RWPE2 (cell line): Measurements from ENCODE around the gene UBXN11.
A peak's percentile ranks its signal among the peaks of the same experiment; 100 is the strongest.

Source experiments
- ATAC-seq: fragments of 200-7000 bp; cut with Tn5 transposase; 3 replicates; pipeline ENCODE4 v1.9.1; 2021; ENCODE audit warnings: low read depth
- DNase-seq: peaks from one replicate; pipeline ENCODE4 v3.0.0-alpha.2; 2020; ENCODE audit warnings: low spot score
- H3K27ac ChIP-seq: fragments of 450-650 bp; 2 replicates; pipeline ENCODE4 v1.5.1; 2017; ENCODE audit warnings: mild to moderate bottlenecking; ENCODE audit not compliant: poor library complexity, severe bottlenecking
- H3K27me3 ChIP-seq: fragments of 250-450 bp; sonication (Bioruptor Pico); 2 replicates; pipeline ENCODE4 v1.5.1; 2021; ENCODE audit warnings: mild to moderate bottlenecking, moderate library complexity; ENCODE audit not compliant: insufficient read depth, poor library complexity, severe bottlenecking
- H3K36me3 ChIP-seq: fragments of 250-450 bp; sonication (Bioruptor Pico); 2 replicates; pipeline ENCODE4 v1.5.1; 2020; ENCODE audit warnings: low read depth, mild to moderate bottlenecking, moderate library complexity
- H3K4me1 ChIP-seq: fragments of 250-450 bp; sonication (Bioruptor Pico); 2 replicates; pipeline ENCODE4 v1.5.1; 2021; ENCODE audit warnings: mild to moderate bottlenecking, moderate library complexity; ENCODE audit not compliant: insufficient read depth, poor library complexity, severe bottlenecking
- H3K4me3 ChIP-seq: fragments of 250-450 bp; sonication (Bioruptor Pico); 2 replicates; pipeline ENCODE4 v1.5.1; 2021; ENCODE audit warnings: mild to moderate bottlenecking, moderate library complexity; ENCODE audit not compliant: severe bottlenecking
- H3K9me3 ChIP-seq: fragments of 250-450 bp; sonication (Bioruptor Pico); 2 replicates; pipeline ENCODE4 v1.5.1; 2021; ENCODE audit warnings: mild to moderate bottlenecking, moderate library complexity; ENCODE audit not compliant: severe bottlenecking
- TF ChIP-seq, protein P1 (sequence below): fragments of 450-650 bp; IDR thresholded peaks from one replicate; pipeline ENCODE4 v1.5.1; 2017; ENCODE audit warnings: mild to moderate bottlenecking, moderate library complexity; ENCODE audit not compliant: poor library complexity, severe bottlenecking

The UBXN11 gene

DNA sequence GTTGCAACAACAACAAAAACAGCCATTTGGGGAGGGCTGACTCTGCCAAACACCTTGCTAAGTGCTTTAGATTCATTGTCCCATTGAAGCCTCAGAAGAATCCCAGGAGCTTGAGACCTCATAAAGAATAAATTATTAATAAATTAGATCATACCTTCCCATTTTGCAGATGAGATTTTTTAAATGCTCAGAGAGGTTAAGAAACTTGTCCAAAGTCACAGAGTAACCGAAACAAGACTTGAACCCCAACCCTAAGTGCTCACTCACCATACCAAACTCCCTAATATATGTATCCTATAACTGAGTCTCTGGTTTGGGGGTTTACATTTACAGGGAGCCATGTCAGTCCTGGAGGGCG is 43.9 kb upstream of the UBXN11 start:
- Histone ChIP-seq H3K27ac (peak overlapping the region; percentile 85), H3K9me3 (no peaks in the 10 kb centered on the region), H3K27me3 (no peaks in the 10 kb centered on the region), H3K4me1 (peaks cover 51% of the 10 kb centered on the region), H3K4me3 (no peak overlapping the region), H3K36me3 (peaks cover 3% of the 10 kb centered on the region; the same call in 1 of the 2 replicates)
- ATAC-seq, result no peak
- TF ChIP-seq, protein P1, sequence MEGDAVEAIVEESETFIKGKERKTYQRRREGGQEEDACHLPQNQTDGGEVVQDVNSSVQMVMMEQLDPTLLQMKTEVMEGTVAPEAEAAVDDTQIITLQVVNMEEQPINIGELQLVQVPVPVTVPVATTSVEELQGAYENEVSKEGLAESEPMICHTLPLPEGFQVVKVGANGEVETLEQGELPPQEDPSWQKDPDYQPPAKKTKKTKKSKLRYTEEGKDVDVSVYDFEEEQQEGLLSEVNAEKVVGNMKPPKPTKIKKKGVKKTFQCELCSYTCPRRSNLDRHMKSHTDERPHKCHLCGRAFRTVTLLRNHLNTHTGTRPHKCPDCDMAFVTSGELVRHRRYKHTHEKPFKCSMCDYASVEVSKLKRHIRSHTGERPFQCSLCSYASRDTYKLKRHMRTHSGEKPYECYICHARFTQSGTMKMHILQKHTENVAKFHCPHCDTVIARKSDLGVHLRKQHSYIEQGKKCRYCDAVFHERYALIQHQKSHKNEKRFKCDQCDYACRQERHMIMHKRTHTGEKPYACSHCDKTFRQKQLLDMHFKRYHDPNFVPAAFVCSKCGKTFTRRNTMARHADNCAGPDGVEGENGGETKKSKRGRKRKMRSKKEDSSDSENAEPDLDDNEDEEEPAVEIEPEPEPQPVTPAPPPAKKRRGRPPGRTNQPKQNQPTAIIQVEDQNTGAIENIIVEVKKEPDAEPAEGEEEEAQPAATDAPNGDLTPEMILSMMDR, result no peak
- no peak for DNase-seq

DNA sequence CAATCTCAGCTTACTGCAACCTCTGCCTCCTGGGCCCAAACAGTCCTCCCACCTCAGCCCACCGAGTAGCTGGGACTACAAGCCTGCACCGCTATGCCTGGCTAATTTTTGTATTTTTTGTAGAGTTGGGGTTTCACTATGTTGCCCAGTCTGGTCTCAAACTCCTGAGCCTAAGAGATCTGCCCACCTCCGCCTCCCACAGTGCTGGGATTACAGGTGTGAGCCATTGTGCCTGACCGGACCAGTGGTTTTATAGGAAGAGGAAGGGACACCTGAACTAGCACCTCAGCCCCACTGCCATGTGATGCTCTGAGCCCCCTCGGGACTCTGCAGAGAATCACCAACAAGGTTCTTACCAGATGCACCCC is 43.4 kb upstream of the UBXN11 start:
- H3K27ac ChIP-seq, result peak overlapping the region; percentile 85
- H3K27me3 ChIP-seq, result no peaks in the 10 kb centered on the region
- no peak overlapping the region for H3K4me3 ChIP-seq
- peaks cover 3% of the 10 kb centered on the region; the same call in 1 of the 2 replicates for H3K36me3 ChIP-seq
- peaks cover 51% of the 10 kb centered on the region for H3K4me1 ChIP-seq
- TF ChIP-seq, protein P1, result no peak
- DNase-seq (no peak), ATAC-seq (no peak)
- no peaks in the 10 kb centered on the region for H3K9me3 ChIP-seq

DNA sequence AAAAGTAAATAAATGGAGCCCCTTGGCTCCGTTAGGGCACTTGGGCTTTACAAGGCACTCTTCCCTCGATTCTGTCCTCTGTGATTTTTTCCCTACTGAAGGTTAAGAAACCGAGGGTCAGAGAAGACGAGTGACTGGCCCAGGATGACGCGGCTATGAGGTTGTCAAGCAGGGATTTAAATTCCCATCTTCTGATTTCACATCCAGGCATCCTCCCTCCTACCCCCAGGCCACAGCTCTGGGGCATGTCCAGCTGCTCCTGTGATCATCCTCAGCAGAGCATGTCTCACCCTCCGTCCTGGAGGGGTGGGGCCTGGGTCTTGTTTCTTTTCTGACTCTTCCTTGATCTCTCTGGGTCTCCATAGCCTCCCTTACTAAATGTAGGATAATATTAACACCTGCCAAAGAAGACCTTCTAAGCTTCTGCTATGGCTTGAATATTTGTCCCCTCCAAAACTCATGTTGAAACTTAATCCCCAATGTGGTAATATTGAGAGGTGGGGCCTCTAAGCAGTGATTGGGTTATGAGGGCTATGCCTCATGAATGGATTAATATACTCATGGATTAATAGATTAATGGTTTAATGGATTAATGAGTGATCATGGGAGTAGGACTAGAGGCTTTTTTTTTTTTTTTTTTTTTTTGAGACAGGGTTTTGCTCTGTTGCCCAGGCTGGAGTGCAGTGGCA is 42.9 kb upstream of the UBXN11 start:
- peaks cover 51% of the 10 kb centered on the region for H3K4me1 ChIP-seq
- no peak overlapping the region for H3K4me3 ChIP-seq
- peak overlapping the region; percentile 85 for H3K27ac ChIP-seq
- peaks cover 3% of the 10 kb centered on the region; the same call in 1 of the 2 replicates for H3K36me3 ChIP-seq
- TF ChIP-seq, protein P1, result no peak
- ATAC-seq (peak; percentile 67), DNase-seq (peak; percentile 88)
- H3K27me3 ChIP-seq, result no peaks in the 10 kb centered on the region
- H3K9me3 ChIP-seq, result no peaks in the 10 kb centered on the region

GRCh38 chr1:26346274-26347033 is 40.0 kb upstream of the UBXN11 start:
- Histone ChIP-seq H3K4me1 (peaks cover 27% of the 10 kb centered on the region), H3K27me3 (no peaks in the 10 kb centered on the region), H3K4me3 (no peak overlapping the region), H3K36me3 (peaks cover 3% of the 10 kb centered on the region; the same call in 1 of the 2 replicates), H3K27ac (no peak overlapping the region), H3K9me3 (no peaks in the 10 kb centered on the region)
- ATAC-seq (no peak), DNase-seq (no peak)
- TF ChIP-seq, protein P1, result no peak
